ENCODE data around the gene TBC1D20. TPM values are rescaled to one million over a fixed set of nuclear protein-coding genes. Genes with fewer than 3 reads are reported as not detected.
"Not testable (repeated sequence)": the region's sequence is repeated elsewhere in the genome, so short reads cannot be mapped to it uniquely, and the experiment has no call there.

Gene TBC1D20
- total RNA-seq, 1 experiment from 2014 or later, result 32.8 TPM

- POLR2A ChIA-PET (ENCODE audit: unreplicated experiment), result no interaction called here
- Histone ChIP-seq H3K9me2 (ENCODE audit: insufficient read depth) (no peaks in the 10 kb centered on the region), H3K27ac (no peak overlapping the region), H3K4me2 (no peak overlapping the region), H3K9me3 (ENCODE audit: insufficient read depth, low read depth) (no peaks in the 10 kb centered on the region), H3K79me2 (ENCODE audit: low read depth) (peaks cover 76% of the 10 kb centered on the region), H2AFZ (no peak overlapping the region), H3F3A (ENCODE audit: insufficient read depth, low read depth) (peaks cover 4% of the 10 kb centered on the region), H3K36me3 (ENCODE audit: low read depth) (no peaks in the 10 kb centered on the region), H3K4me1 (replicated peaks; ENCODE audit: insufficient read depth) (peaks cover 37% of the 10 kb centered on the region), H3K27me3 (ENCODE audit: insufficient read depth, low read depth) (no peaks in the 10 kb centered on the region), H3K4me3 (no peak overlapping the region), H4K20me1 (ENCODE audit: insufficient read depth) (peaks cover 30% of the 10 kb centered on the region)
- DNase-seq, result no peak
- CTCF ChIA-PET, result no interaction called here
- TF ChIP-seq CTCF (conservative IDR thresholded peaks at IDR 0.05), result no peak
- TF ChIP-seq EZH2 (IDR thresholded peaks at IDR 0.05; ENCODE audit: low read depth), result no peak
- BruUV-seq (replicated peaks), result no TSS peak
- intact Hi-C loops (cut with micrococcal nuclease; ENCODE audit: unreplicated experiment), result no loop called here
Observed at GRCh38 chr20:458776-459175, 3.6 kb downstream of the TBC1D20 start.

GRCh38 chr20:454951-455350 is 7.4 kb downstream of the TBC1D20 start:
- Histone ChIP-seq H3K27me3 (ENCODE audit: insufficient read depth, low read depth) (no peaks in the 10 kb centered on the region), H3K4me1 (replicated peaks; ENCODE audit: insufficient read depth) (peaks cover 20% of the 10 kb centered on the region), H3K79me2 (ENCODE audit: low read depth) (peaks cover 89% of the 10 kb centered on the region), H3K9me3 (ENCODE audit: insufficient read depth, low read depth) (no peaks in the 10 kb centered on the region), H2AFZ (no peak overlapping the region), H3K4me2 (peak overlapping the region; percentile 57), H3F3A (ENCODE audit: insufficient read depth, low read depth) (no peaks in the 10 kb centered on the region; the same call in 1 of the 2 replicates), H3K4me3 (no peak overlapping the region), H3K9me2 (ENCODE audit: insufficient read depth) (no peaks in the 10 kb centered on the region), H3K36me3 (ENCODE audit: low read depth) (no peaks in the 10 kb centered on the region), H4K20me1 (ENCODE audit: insufficient read depth) (peaks cover 27% of the 10 kb centered on the region), H3K27ac (0 out of 2 replicates have a peak overlapping the region, but pooled peaks have one; percentile 28)
- BruUV-seq (replicated peaks), result no TSS peak
- intact Hi-C loops (cut with micrococcal nuclease; ENCODE audit: unreplicated experiment), result no loop called here
- ChIA-PET CTCF (no interaction called here), POLR2A (ENCODE audit: unreplicated experiment) (no interaction called here)
- DNase-seq, result peak; percentile 36 to 75
- TF ChIP-seq CTCF (conservative IDR thresholded peaks at IDR 0.05) (no peak), EZH2 (IDR thresholded peaks at IDR 0.05; ENCODE audit: low read depth) (no peak)

- H2AFZ ChIP-seq; BruUV-seq (replicated peaks); H3K9me2 ChIP-seq (ENCODE audit: insufficient read depth); CTCF ChIA-PET; H3K27me3 ChIP-seq (ENCODE audit: insufficient read depth, low read depth); H3K9me3 ChIP-seq (ENCODE audit: insufficient read depth, low read depth); H3F3A ChIP-seq (ENCODE audit: insufficient read depth, low read depth); H3K4me3 ChIP-seq; H3K4me2 ChIP-seq; DNase-seq; H3K36me3 ChIP-seq (ENCODE audit: low read depth); H3K27ac ChIP-seq; intact Hi-C loops (cut with micrococcal nuclease; ENCODE audit: unreplicated experiment): not testable (repeated sequence)
- Histone ChIP-seq H3K4me1 (replicated peaks; ENCODE audit: insufficient read depth) (peaks cover 16% of the 10 kb centered on the region), H3K79me2 (ENCODE audit: low read depth) (peaks cover 65% of the 10 kb centered on the region), H4K20me1 (ENCODE audit: insufficient read depth) (peaks cover 27% of the 10 kb centered on the region)
- POLR2A ChIA-PET (ENCODE audit: unreplicated experiment), result interaction anchor here (0.7 kb wide), 1 partner anchor 1680 kb away, joined by 7 read pairs; no protein-coding TSS in a partner anchor
Observed at GRCh38 chr20:452021-452420, 10.3 kb downstream of the TBC1D20 start.
